ENCODE results near the gene TMEM203.

GRCh38 chr9:137230705-137231371 is 25.4 kb upstream of the TMEM203 start, which contains the start of gene SLC34A3:
- TF ChIP-seq CTCF (IDR thresholded peaks at IDR 0.05): no peak
- no peak for TF ChIP-seq POLR2A (IDR thresholded peaks at IDR 0.05)

All from thyroid gland (tissue), 4 donors.